NCI-H1436 (cell line): ENCODE data around the gene GSTA5.
"Not testable (repeated sequence)": the region's sequence is repeated elsewhere in the genome, so short reads cannot be mapped to it uniquely, and the experiment has no call there.

Experiments
- DNase-seq: peaks from one replicate; lab custom pipeline; 2025; lab: John Stamatoyannopoulos, UW

GSTA5 gene

GRCh38 chr6:52834481-52834880 is 6.1 kb downstream of the GSTA5 start:
- no peak for DNase-seq

GRCh38 chr6:52830869-52831268 is 9.7 kb downstream of the GSTA5 start:
- not testable (repeated sequence) for DNase-seq

GRCh38 chr6:52829046-52829817 is 11.4 kb downstream of the GSTA5 start:
- DNase-seq = no peak

- not testable (repeated sequence) for DNase-seq
Measured at GRCh38 chr6:52828621-52829020, 12.0 kb downstream of the GSTA5 start.

- not testable (repeated sequence) for DNase-seq
Measured at GRCh38 chr6:52827073-52827783, 13.4 kb downstream of the GSTA5 start.

GRCh38 chr6:52826513-52826912 is 14.1 kb downstream of the GSTA5 start:
- no peak for DNase-seq

- DNase-seq = not testable (repeated sequence)
Measured at GRCh38 chr6:52825900-52826459, 14.6 kb downstream of the GSTA5 start.

- not testable (repeated sequence) for DNase-seq
Measured at GRCh38 chr6:52825270-52825793, 15.3 kb downstream of the GSTA5 start.

GRCh38 chr6:52821842-52822241 is 18.8 kb downstream of the GSTA5 start:
- DNase-seq = no peak

GRCh38 chr6:52820198-52820597 is 20.4 kb downstream of the GSTA5 start:
- no peak for DNase-seq

- DNase-seq = peak; percentile 31
Measured at GRCh38 chr6:52815167-52816092, 25.2 kb downstream of the GSTA5 start.

GRCh38 chr6:52814545-52814944 is 26.1 kb downstream of the GSTA5 start:
- not testable (repeated sequence) for DNase-seq

- not testable (repeated sequence) for DNase-seq
Measured at GRCh38 chr6:52809777-52810176, 30.8 kb downstream of the GSTA5 start.

GRCh38 chr6:52808660-52809059 is 32.0 kb downstream of the GSTA5 start:
- DNase-seq = no peak

- not testable (repeated sequence) for DNase-seq
Measured at GRCh38 chr6:52803668-52804255, 36.9 kb downstream of the GSTA5 start, which contains the start of gene GSTA1. GSTA1 (minus strand) TSS chr6:52803816; CDS start chr6:52799267, 4,549 bp downstream.

- DNase-seq = no peak
Measured at GRCh38 chr6:52802806-52803205, 37.8 kb downstream of the GSTA5 start.

GRCh38 chr6:52801188-52801841 is 39.3 kb downstream of the GSTA5 start:
- no peak for DNase-seq

GRCh38 chr6:52799272-52799671 is 41.3 kb downstream of the GSTA5 start:
- DNase-seq = not testable (repeated sequence)

- DNase-seq = not testable (repeated sequence)
Measured at GRCh38 chr6:52794366-52794765, 46.2 kb downstream of the GSTA5 start.

- no peak for DNase-seq
Measured at GRCh38 chr6:52790861-52791260, 49.8 kb downstream of the GSTA5 start.
